Measurements from ENCODE around the gene FXR2.
"Not testable (repeated sequence)": the region's sequence is repeated elsewhere in the genome, so short reads cannot be mapped to it uniquely, and the experiment has no call there.

FXR2 gene

GRCh38 chr17:7612294-7612640 lies 2.4 kb downstream of the FXR2 start:
- no peak overlapping the region for H3K27ac ChIP-seq
- no peak for TF ChIP-seq CTCF (conservative IDR thresholded peaks at IDR 0.05)

- TF ChIP-seq CTCF (conservative IDR thresholded peaks at IDR 0.05) = no peak
- no peak overlapping the region for H3K27ac ChIP-seq
Observed at GRCh38 chr17:7611635-7612293, 2.9 kb downstream of the FXR2 start.

- TF ChIP-seq CTCF (conservative IDR thresholded peaks at IDR 0.05) = no peak
- H3K27ac ChIP-seq = no peak overlapping the region
Observed at GRCh38 chr17:7610641-7611040, 4.1 kb downstream of the FXR2 start.

GRCh38 chr17:7606280-7606679 lies 8.4 kb downstream of the FXR2 start:
- no peak for TF ChIP-seq CTCF (conservative IDR thresholded peaks at IDR 0.05)
- H3K27ac ChIP-seq = no peak overlapping the region

GRCh38 chr17:7597561-7597960 lies 17.1 kb downstream of the FXR2 start:
- H3K27ac ChIP-seq = not testable (repeated sequence)

- TF ChIP-seq CTCF (conservative IDR thresholded peaks at IDR 0.05) = no peak
- no peak overlapping the region for H3K27ac ChIP-seq
Observed at GRCh38 chr17:7593296-7593695, 21.4 kb downstream of the FXR2 start.

- H3K27ac ChIP-seq = no peak overlapping the region
- TF ChIP-seq CTCF (conservative IDR thresholded peaks at IDR 0.05) = no peak
Observed at GRCh38 chr17:7592422-7593021, 22.2 kb downstream of the FXR2 start.

- TF ChIP-seq CTCF (conservative IDR thresholded peaks at IDR 0.05) = no peak
- H3K27ac ChIP-seq = no peak overlapping the region
Observed at GRCh38 chr17:7591596-7591995, 23.1 kb downstream of the FXR2 start.

All from VCaP (cell line).